ENCODE results near the gene UBR3.

DNA sequence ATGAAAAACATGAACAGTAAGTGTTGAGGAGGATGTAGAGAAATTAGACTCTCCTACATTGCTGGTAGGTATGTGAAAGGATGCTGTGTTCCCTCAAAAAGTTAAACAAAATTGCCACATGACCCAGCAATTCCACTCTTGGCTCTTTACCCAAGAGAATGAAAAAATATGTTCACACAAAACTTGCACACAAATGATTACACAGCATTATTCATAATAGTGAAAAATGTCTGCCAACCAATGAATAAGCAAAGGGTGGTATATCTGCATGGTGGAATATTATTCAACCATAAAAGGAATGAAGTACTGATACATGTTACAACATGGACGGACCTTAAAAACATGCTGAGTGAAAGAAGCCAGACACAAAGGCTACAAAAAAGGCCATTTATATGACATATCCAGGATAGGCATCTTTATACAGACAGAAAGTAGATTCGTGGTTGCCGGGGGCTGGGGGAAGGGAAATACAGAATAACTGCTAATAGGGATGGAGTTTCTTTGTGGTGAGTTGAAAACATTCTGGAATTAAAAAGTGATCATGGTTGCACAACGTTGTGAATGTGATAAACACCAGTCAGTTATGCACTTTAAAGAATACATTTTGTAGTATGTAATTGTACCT lies 265.3 kb downstream of the UBR3 start:
- TF ChIP-seq, protein P1, sequence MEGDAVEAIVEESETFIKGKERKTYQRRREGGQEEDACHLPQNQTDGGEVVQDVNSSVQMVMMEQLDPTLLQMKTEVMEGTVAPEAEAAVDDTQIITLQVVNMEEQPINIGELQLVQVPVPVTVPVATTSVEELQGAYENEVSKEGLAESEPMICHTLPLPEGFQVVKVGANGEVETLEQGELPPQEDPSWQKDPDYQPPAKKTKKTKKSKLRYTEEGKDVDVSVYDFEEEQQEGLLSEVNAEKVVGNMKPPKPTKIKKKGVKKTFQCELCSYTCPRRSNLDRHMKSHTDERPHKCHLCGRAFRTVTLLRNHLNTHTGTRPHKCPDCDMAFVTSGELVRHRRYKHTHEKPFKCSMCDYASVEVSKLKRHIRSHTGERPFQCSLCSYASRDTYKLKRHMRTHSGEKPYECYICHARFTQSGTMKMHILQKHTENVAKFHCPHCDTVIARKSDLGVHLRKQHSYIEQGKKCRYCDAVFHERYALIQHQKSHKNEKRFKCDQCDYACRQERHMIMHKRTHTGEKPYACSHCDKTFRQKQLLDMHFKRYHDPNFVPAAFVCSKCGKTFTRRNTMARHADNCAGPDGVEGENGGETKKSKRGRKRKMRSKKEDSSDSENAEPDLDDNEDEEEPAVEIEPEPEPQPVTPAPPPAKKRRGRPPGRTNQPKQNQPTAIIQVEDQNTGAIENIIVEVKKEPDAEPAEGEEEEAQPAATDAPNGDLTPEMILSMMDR (IDR thresholded peaks at IDR 0.05), result no peak
- TF ChIP-seq POLR2A (IDR thresholded peaks at IDR 0.05), result no peak
